ENCODE data around the gene TMEFF1.

TMEFF1 gene

GRCh38 chr9:100578610-100579009 lies 105.7 kb downstream of the TMEFF1 start:
- no peak for DNase-seq

- DNase-seq = no peak
These were observed 106.7 kb downstream of the TMEFF1 start for GRCh38 chr9:100579665-100580064.

- no peak for DNase-seq
These were observed 107.3 kb downstream of the TMEFF1 start for GRCh38 chr9:100580257-100580656.

GRCh38 chr9:100581081-100581480 lies 108.1 kb downstream of the TMEFF1 start:
- no peak for DNase-seq

GRCh38 chr9:100581661-100582060 lies 108.7 kb downstream of the TMEFF1 start:
- DNase-seq = no peak

GRCh38 chr9:100583014-100583802 lies 110.3 kb downstream of the TMEFF1 start:
- DNase-seq = no peak

- DNase-seq = no peak
These were observed 112.0 kb downstream of the TMEFF1 start for GRCh38 chr9:100584951-100585350.

GRCh38 chr9:100586093-100586492 lies 113.1 kb downstream of the TMEFF1 start:
- no peak for DNase-seq

- DNase-seq = no peak
These were observed 114.4 kb downstream of the TMEFF1 start for GRCh38 chr9:100587375-100587774.

GRCh38 chr9:100589582-100589981 lies 116.6 kb downstream of the TMEFF1 start:
- DNase-seq = no peak

- DNase-seq = no peak
These were observed 117.5 kb downstream of the TMEFF1 start for GRCh38 chr9:100590481-100590880.

- no peak for DNase-seq
These were observed 118.2 kb downstream of the TMEFF1 start for GRCh38 chr9:100591139-100591538.

GRCh38 chr9:100591639-100592412 lies 118.9 kb downstream of the TMEFF1 start:
- DNase-seq = no peak

- DNase-seq = peak; percentile 16
These were observed 122.6 kb downstream of the TMEFF1 start for GRCh38 chr9:100595391-100596199.

- no peak for DNase-seq
These were observed 124.3 kb downstream of the TMEFF1 start for GRCh38 chr9:100597236-100597635.

GRCh38 chr9:100598641-100599145 lies 125.7 kb downstream of the TMEFF1 start:
- peak; percentile 63 for DNase-seq

GRCh38 chr9:100600521-100601079 lies 127.7 kb downstream of the TMEFF1 start:
- no peak for DNase-seq

GRCh38 chr9:100601216-100601615 lies 128.3 kb downstream of the TMEFF1 start:
- peak; percentile 26 for DNase-seq

GRCh38 chr9:100602342-100602801 lies 129.4 kb downstream of the TMEFF1 start:
- DNase-seq = peak; percentile 33

- DNase-seq = no peak
These were observed 132.5 kb downstream of the TMEFF1 start for GRCh38 chr9:100605405-100605804.

GRCh38 chr9:100619194-100619593 lies 146.2 kb downstream of the TMEFF1 start:
- DNase-seq = no peak

- DNase-seq = no peak
These were observed 146.7 kb downstream of the TMEFF1 start for GRCh38 chr9:100619665-100620064.

GRCh38 chr9:100623969-100624368 lies 151.0 kb downstream of the TMEFF1 start:
- no peak for DNase-seq

Data from GDM1 (cell line).